H9 (cell line): ENCODE measurements around the gene TJP2. TPM values are rescaled to one million over a fixed set of nuclear protein-coding genes. Genes with fewer than 3 reads are reported as not detected.
A peak's percentile ranks its signal among the peaks of the same experiment; 100 is the strongest.
"Not testable (repeated sequence)": the region's sequence is repeated elsewhere in the genome, so short reads cannot be mapped to it uniquely, and the experiment has no call there.

Source experiments
- DNase-seq: peaks from one replicate; pipeline ENCODE4 v3.0.0-alpha.2; 2017
- H2AFZ ChIP-seq: one replicate; pipeline ENCODE4 v1.6.1; 2013; ENCODE audit warnings: mild to moderate bottlenecking, low read length, control low read depth, moderate library complexity
- H2AK5ac ChIP-seq: 2 replicates; pipeline ENCODE4 v1.6.1; 2013; ENCODE audit warnings: low read length, control low read depth, mixed read lengths; ENCODE audit not compliant: insufficient read length
- H2BK120ac ChIP-seq: one replicate; pipeline ENCODE4 v1.6.1; 2013; ENCODE audit warnings: low read depth, mild to moderate bottlenecking, low read length, control low read depth, inconsistent platforms; ENCODE audit not compliant: poor library complexity, severe bottlenecking
- H2BK12ac ChIP-seq: 2 replicates; pipeline ENCODE4 v1.6.1; 2013; ENCODE audit warnings: low read length, control low read depth, mixed read lengths, low read depth; ENCODE audit not compliant: insufficient read length
- H2BK15ac ChIP-seq: 2 replicates; pipeline ENCODE4 v1.6.1; 2013; ENCODE audit warnings: low read depth, low read length, control low read depth
- H2BK20ac ChIP-seq: one replicate; pipeline ENCODE4 v1.6.1; 2013; ENCODE audit warnings: low read depth, mild to moderate bottlenecking, low read length, control low read depth, inconsistent platforms; ENCODE audit not compliant: poor library complexity, severe bottlenecking
- H2BK5ac ChIP-seq: 2 replicates; pipeline ENCODE4 v1.6.1; 2013; ENCODE audit warnings: low read length, control low read depth, mixed read lengths; ENCODE audit not compliant: insufficient read length
- H3K14ac ChIP-seq: 2 replicates; pipeline ENCODE4 v1.6.1; 2013; ENCODE audit warnings: low read length, control low read depth; ENCODE audit not compliant: insufficient read depth
- H3K18ac ChIP-seq: 2 replicates; pipeline ENCODE4 v1.6.1; 2013; ENCODE audit warnings: low read depth, mild to moderate bottlenecking, mixed read lengths, low read length, control low read depth; ENCODE audit not compliant: insufficient read length
- H3K23ac ChIP-seq: 2 replicates; pipeline ENCODE4 v1.6.1; 2013; ENCODE audit warnings: low read length, control low read depth, mixed read lengths, low read depth; ENCODE audit not compliant: insufficient read length
- H3K23me2 ChIP-seq: 2 replicates; pipeline ENCODE4 v1.6.1; 2013; ENCODE audit warnings: low read depth, mild to moderate bottlenecking, mixed read lengths, low read length, control low read depth; ENCODE audit not compliant: insufficient read length, poor library complexity, severe bottlenecking
- H3K27ac ChIP-seq: 2 replicates; pipeline ENCODE4 v1.5.1; 2013; ENCODE audit warnings: low read length, control low read depth, mixed read lengths, low read depth; ENCODE audit not compliant: insufficient read length
- H3K27me3 ChIP-seq: 2 replicates; pipeline ENCODE4 v1.6.1; 2013; ENCODE audit warnings: low read length, control low read depth, inconsistent platforms; ENCODE audit not compliant: insufficient read depth
- H3K4ac ChIP-seq: 2 replicates; pipeline ENCODE4 v1.6.1; 2013; ENCODE audit warnings: low read depth, mild to moderate bottlenecking, control low read depth, inconsistent platforms, low read length, moderate library complexity
- H3K4me1 ChIP-seq: 2 replicates; pipeline ENCODE4 v1.6.1; 2013; ENCODE audit warnings: low read length, control low read depth, inconsistent platforms; ENCODE audit not compliant: insufficient read depth
- H3K4me2 ChIP-seq: 2 replicates; pipeline ENCODE4 v1.6.1; 2013; ENCODE audit warnings: low read length, control low read depth, mixed read lengths; ENCODE audit not compliant: insufficient read length, insufficient read depth
- H3K56ac ChIP-seq: 2 replicates; pipeline ENCODE4 v1.6.1; 2013; ENCODE audit warnings: low read depth, mild to moderate bottlenecking, mixed read lengths, low read length, control low read depth; ENCODE audit not compliant: insufficient read length
- H3K79me1 ChIP-seq: 2 replicates; pipeline ENCODE4 v1.6.1; 2013; ENCODE audit warnings: low read depth, mild to moderate bottlenecking, moderate library complexity, low read length, control low read depth, inconsistent platforms; ENCODE audit not compliant: insufficient read depth, poor library complexity, severe bottlenecking
- H3K79me2 ChIP-seq: 2 replicates; pipeline ENCODE4 v1.6.1; 2013; ENCODE audit warnings: low read length, control low read depth, inconsistent platforms; ENCODE audit not compliant: insufficient read depth
- H3K9ac ChIP-seq: 2 replicates; pipeline ENCODE4 v1.6.1; 2013; ENCODE audit warnings: low read length, control low read depth, mixed read lengths; ENCODE audit not compliant: insufficient read length; ENCODE audit errors: extremely low read depth
- H3K9me3 ChIP-seq: one replicate; pipeline ENCODE4 v1.6.1; 2013; ENCODE audit warnings: low read depth, low read length, inconsistent platforms; ENCODE audit not compliant: control insufficient read depth
- H3T11ph ChIP-seq: one replicate; pipeline ENCODE4 v1.6.1; 2013; ENCODE audit warnings: mild to moderate bottlenecking, low read length, control low read depth, inconsistent platforms
- H4K20me1 ChIP-seq: one replicate; pipeline ENCODE4 v1.6.1; 2013; ENCODE audit not compliant: control insufficient read depth, insufficient read length, insufficient read depth
- H4K5ac ChIP-seq: 2 replicates; pipeline ENCODE4 v1.6.1; 2013; ENCODE audit warnings: low read depth, mild to moderate bottlenecking, mixed read lengths, low read length, control low read depth; ENCODE audit not compliant: insufficient read length
- H4K8ac ChIP-seq: replicated peaks from 2 replicates; pipeline ENCODE4 v1.6.1; 2013; ENCODE audit warnings: low read length, control low read depth, mixed read lengths, low read depth; ENCODE audit not compliant: insufficient read length
- H4K91ac ChIP-seq: 2 replicates; pipeline ENCODE4 v1.6.1; 2013; ENCODE audit warnings: low read depth, mild to moderate bottlenecking, moderate library complexity, mixed read lengths, low read length, control low read depth; ENCODE audit not compliant: insufficient read length
- H3K27ac Mint-ChIP-seq, 3 experiments: 2 replicates in 2 of 3; 3 replicates in 1 of 3; pipeline ENCODE4 v1.8.0; 2020 to 2021; ENCODE audit warnings: mixed read lengths in 3 of 3, mild to moderate bottlenecking in 1 of 3, moderate library complexity in 1 of 3
- H3K27me3 Mint-ChIP-seq: 2 replicates; pipeline ENCODE4 v1.8.0; 2021; ENCODE audit warnings: low read depth, mild to moderate bottlenecking, moderate library complexity, mixed read lengths
- H3K36me3 Mint-ChIP-seq, 3 experiments: 2 replicates in 2 of 3; 3 replicates in 1 of 3; pipeline ENCODE4 v1.8.0; 2020 to 2021; ENCODE audit warnings: low read depth in 3 of 3, mixed read lengths in 3 of 3; ENCODE audit not compliant: insufficient read depth in 1 of 3
- H3K4me1 Mint-ChIP-seq, 2 experiments: 2 replicates each; pipeline ENCODE4 v1.8.0; 2020; ENCODE audit warnings: mixed read lengths in 2 of 2
- H3K4me3 Mint-ChIP-seq, 2 experiments: 2 replicates in 1 of 2; 3 replicates in 1 of 2; pipeline ENCODE4 v1.8.0; 2020 to 2021; ENCODE audit warnings: mild to moderate bottlenecking in 2 of 2, mixed read lengths in 2 of 2, moderate library complexity in 1 of 2
- H3K9me3 Mint-ChIP-seq, 2 experiments: 2 replicates in 1 of 2; 3 replicates in 1 of 2; pipeline ENCODE4 v1.8.0; 2020; ENCODE audit warnings: mild to moderate bottlenecking in 2 of 2, mixed read lengths in 2 of 2, moderate library complexity in 1 of 2
- WGBS: extraction: QIAGEN DNeasy Blood & Tissue Kit; methylation state at CpG from one replicate; pipeline ENCODE4 v1.1.7; 2013; ENCODE audit warnings: missing lambda C conversion rate, low lambda C conversion rate, mixed read lengths; ENCODE audit not compliant: insufficient read length; ENCODE audit errors: extremely low coverage; 5-methylcytosine and 5-hydroxymethylcytosine counted together
- total RNA-seq: library from RNA; stranded (reverse); gene quantifications from 2 replicates; pipeline ENCODE4 v1.2.1, GENCODE V29; 2021
- TF ChIP-seq, protein P1 (sequence below): fragments of 200-600 bp; sonication (generic); conservative IDR thresholded peaks from 3 replicates; pipeline ENCODE4 v1.8.0; 2021; ENCODE audit warnings: antibody characterized with exemption, mild to moderate bottlenecking

Gene TJP2
- total RNA-seq, 1 experiment from 2014 or later, result 130 TPM

DNA sequence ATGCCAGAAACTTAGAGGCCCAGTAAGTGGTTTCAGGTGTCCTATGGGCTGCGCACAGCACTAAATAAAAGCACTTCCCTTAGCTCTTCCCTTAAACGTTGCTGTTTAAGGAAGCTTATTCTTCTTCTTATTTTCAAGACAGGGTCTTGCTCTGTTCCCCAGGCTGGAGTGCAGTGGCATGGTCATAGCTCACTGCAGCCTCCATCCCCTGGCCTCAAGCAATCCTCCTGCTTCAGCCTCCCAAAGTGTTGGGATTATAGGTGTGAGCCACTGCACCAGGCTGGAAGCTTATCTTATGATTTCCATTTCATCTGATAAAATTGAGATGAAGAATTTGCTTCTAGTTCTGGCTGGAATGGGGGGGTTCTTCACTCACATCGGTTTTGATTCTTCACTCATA, 15.6 kb upstream of the TJP2 start:
- no peak overlapping the region for H2AFZ ChIP-seq
- H3K79me1 ChIP-seq, result peaks cover 7% of the 10 kb centered on the region
- no peaks in the 10 kb centered on the region for H3K9me3 ChIP-seq
- no peaks in the 10 kb centered on the region for H3K27me3 Mint-ChIP-seq
- peaks cover 3% of the 10 kb centered on the region in 2 experiments; a peak in 3 of 5 replicates for H3K9me3 Mint-ChIP-seq
- no CpG with 5 or more reads among the region's 3 CpGs for WGBS
- no peaks in the 10 kb centered on the region; the same call in 1 of the 2 replicates for H3K79me2 ChIP-seq
- H3K4me1 Mint-ChIP-seq, result peaks cover 13 to 24% of the 10 kb centered on the region in 2 experiments
- no peaks in the 10 kb centered on the region for H3K27me3 ChIP-seq
- peak overlapping the region in 1 of 3 experiments; percentile 44; a peak in 1 of 7 replicates for H3K27ac Mint-ChIP-seq
- H4K91ac ChIP-seq, result no peak overlapping the region
- no peak overlapping the region for H2BK12ac ChIP-seq
- no peaks in the 10 kb centered on the region for H3K23me2 ChIP-seq
- no peaks in the 10 kb centered on the region for H4K20me1 ChIP-seq
- H3K4me2 ChIP-seq, result no peak overlapping the region
- no peaks in the 10 kb centered on the region; the same call in 1 of the 2 replicates for H3K4me1 ChIP-seq
- no peak overlapping the region for H2BK15ac ChIP-seq
- H2BK120ac ChIP-seq, result no peak overlapping the region
- H3K18ac ChIP-seq, result no peak overlapping the region
- H3T11ph ChIP-seq, result no peak overlapping the region
- H3K36me3 Mint-ChIP-seq, result peaks cover 22 to 34% (median 30%) of the 10 kb centered on the region in 3 experiments
- DNase-seq, result peak; percentile 6
- H3K14ac ChIP-seq, result no peak overlapping the region
- no peak overlapping the region for H3K9ac ChIP-seq
- no peak overlapping the region for H3K23ac ChIP-seq
- no peak overlapping the region for H2BK20ac ChIP-seq
- no peak overlapping the region for H3K27ac ChIP-seq
- no peak overlapping the region for H3K4me3 Mint-ChIP-seq
- no peak overlapping the region for H4K8ac ChIP-seq
- H2AK5ac ChIP-seq, result no peak overlapping the region
- TF ChIP-seq, protein P1, sequence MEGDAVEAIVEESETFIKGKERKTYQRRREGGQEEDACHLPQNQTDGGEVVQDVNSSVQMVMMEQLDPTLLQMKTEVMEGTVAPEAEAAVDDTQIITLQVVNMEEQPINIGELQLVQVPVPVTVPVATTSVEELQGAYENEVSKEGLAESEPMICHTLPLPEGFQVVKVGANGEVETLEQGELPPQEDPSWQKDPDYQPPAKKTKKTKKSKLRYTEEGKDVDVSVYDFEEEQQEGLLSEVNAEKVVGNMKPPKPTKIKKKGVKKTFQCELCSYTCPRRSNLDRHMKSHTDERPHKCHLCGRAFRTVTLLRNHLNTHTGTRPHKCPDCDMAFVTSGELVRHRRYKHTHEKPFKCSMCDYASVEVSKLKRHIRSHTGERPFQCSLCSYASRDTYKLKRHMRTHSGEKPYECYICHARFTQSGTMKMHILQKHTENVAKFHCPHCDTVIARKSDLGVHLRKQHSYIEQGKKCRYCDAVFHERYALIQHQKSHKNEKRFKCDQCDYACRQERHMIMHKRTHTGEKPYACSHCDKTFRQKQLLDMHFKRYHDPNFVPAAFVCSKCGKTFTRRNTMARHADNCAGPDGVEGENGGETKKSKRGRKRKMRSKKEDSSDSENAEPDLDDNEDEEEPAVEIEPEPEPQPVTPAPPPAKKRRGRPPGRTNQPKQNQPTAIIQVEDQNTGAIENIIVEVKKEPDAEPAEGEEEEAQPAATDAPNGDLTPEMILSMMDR, result no peak; the same call in 2 of the 3 replicates
- H3K4ac ChIP-seq, result no peak overlapping the region
- no peak overlapping the region for H3K56ac ChIP-seq
- H2BK5ac ChIP-seq, result no peak overlapping the region
- no peak overlapping the region for H4K5ac ChIP-seq

DNA sequence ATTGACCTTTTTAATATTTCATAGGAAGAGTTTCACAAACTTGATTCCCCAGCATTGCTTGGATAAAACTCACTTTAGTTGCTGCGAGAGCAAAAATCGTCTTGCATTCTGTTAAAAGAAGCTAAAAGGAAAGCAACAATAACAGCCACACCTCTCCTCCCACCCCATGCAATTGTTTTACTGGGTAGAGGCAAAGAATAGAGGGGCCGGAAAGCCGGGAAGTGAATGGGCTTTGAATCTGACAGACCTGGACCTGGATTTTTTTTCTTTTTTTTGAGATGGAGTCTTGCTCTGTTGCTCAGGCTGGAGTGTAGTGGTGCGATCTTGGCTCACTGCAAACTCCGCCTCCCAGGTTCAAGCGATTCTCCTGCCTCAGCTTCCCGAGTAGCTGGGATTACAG, 9.5 kb upstream of the TJP2 start:
- H2BK15ac ChIP-seq, H4K20me1 ChIP-seq, H3K79me2 ChIP-seq, H3K27ac ChIP-seq, H3K9me3 ChIP-seq, H2AFZ ChIP-seq, H3K79me1 ChIP-seq, H4K5ac ChIP-seq, DNase-seq, H3K4me1 ChIP-seq, H4K91ac ChIP-seq, H3K14ac ChIP-seq, H3K23ac ChIP-seq, H3K18ac ChIP-seq, H3K23me2 ChIP-seq, H3K4ac ChIP-seq, H3K4me2 ChIP-seq, H3K27me3 Mint-ChIP-seq, H3T11ph ChIP-seq, H3K9me3 Mint-ChIP-seq, H3K27me3 ChIP-seq, H2BK120ac ChIP-seq, H2BK5ac ChIP-seq, H2BK20ac ChIP-seq, H4K8ac ChIP-seq, H3K56ac ChIP-seq, H2AK5ac ChIP-seq, H2BK12ac ChIP-seq, H3K9ac ChIP-seq: not testable (repeated sequence)
- Mint-ChIP-seq H3K27ac (peak overlapping the region in 2 of 3 experiments; percentile 54 to 76; a peak in 3 of 7 replicates), H3K4me1 (peaks cover 27 to 31% of the 10 kb centered on the region in 2 experiments), H3K36me3 (peaks cover 12 to 22% (median 19%) of the 10 kb centered on the region in 3 experiments), H3K4me3 (peak overlapping the region in 1 of 2 experiments; percentile 35; a peak in 1 of 5 replicates)
- WGBS, result no CpG with 5 or more reads among the region's 8 CpGs
